ENCODE measurements around the gene SRGAP2C.
"Not testable (repeated sequence)": the region's sequence is repeated elsewhere in the genome, so short reads cannot be mapped to it uniquely, and the experiment has no call there.

The SRGAP2C gene

DNA sequence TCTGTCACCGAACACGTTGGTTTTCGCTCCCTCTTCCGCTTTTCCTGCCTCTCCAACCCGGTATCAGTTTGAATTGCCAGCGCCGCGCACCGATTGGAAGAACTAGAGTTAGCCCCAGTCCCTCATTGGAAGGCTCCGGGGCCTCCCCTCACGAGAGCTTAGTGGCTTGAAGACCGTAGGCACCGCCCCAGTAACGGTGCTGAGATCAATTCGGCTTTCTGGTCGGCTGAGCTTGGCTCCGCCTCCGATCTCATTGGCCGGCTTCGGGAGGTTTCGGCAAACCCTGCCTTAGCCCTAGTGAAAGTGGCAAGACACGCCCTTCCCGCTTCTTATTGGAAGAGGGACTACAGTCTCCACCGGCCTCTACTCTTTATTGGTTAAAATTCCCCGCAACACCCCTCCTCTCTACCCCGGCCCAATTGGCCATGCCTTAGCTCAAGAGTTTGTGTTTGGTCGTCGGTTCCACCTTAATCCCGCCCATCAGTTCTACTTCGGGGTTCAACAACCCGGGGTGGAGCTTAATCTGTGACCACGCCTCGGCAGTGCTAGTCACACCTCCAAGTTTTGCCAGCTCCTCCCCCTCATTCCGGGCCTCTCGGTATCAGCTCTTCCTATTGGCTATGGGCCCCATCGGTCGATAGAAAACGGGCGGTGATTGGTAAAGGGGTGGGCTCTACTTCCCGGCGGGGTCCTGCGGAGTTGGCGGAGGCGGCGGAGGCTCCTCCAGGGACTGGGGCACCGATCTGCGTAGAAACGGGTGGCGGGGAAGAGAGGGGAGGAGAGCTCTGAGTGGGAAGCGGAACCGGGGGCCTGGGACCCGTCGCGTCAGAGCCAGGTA is at the start of gene SRGAP2C, which contains the start of gene FAM72B:
Gene SRGAP2C, plus strand, starts transcription at position 686 of the 838 bp plus-strand sequence. CDS start 2,472 bp downstream, outside the sequence.
Gene FAM72B, minus strand, starts transcription at position 51 of the 838 bp plus-strand sequence. CDS start 851 bp downstream, outside the sequence.
- FAIRE-seq = peak; percentile 91

DNA sequence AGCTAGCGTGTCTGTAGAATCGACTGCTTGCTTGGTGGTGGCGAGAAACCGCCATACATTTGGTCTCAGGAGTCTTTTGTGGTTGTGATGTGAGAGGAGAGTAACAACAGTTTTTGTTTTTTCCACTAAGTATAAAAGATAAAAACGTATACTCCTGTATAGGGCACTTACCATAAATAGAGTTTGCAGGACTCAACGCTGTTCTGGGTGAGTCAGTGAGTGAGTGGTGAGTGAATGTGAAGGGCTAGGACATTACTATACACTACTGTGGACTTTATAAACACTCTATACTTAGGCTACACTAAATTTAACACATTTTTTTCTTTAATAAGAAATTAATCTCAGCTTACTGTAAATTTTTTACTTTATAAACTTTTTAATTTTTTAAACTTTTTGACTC is 44.4 kb upstream of the SRGAP2C start:
- not testable (repeated sequence) for FAIRE-seq

DNA sequence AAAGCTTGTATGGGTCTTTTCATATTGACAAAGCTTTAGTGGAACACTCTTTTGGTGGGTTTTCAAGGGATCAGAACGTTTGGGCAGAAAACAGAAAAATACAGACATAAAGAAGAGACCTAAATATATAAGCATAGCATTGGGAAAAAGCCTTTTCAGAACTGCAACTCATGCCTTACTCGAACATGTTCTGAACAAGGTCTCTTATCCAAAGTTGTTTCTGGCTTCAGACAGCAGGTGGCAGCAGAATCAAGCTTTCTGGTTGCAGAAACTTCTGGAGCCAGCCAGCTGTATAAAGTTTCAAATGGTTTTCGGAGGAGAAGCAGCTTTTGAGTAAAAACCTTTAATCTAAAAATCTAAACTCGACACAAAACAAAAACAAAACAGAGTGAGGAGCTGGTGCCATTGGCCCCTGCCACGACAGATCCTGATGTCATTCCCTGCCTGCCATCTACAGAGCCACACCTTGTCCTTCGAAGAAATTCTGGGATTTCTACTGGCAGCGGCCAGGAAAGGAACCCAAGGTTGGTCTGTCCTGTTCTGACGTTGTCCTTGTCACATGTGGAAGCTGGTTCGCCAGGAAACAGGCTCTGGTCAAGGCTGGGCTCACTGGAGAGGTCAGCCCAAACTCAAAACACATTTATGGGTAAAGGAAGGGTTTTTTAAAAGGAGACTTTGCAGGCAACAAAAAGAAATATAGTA is 36.1 kb upstream of the SRGAP2C start:
- not testable (repeated sequence) for FAIRE-seq

DNA sequence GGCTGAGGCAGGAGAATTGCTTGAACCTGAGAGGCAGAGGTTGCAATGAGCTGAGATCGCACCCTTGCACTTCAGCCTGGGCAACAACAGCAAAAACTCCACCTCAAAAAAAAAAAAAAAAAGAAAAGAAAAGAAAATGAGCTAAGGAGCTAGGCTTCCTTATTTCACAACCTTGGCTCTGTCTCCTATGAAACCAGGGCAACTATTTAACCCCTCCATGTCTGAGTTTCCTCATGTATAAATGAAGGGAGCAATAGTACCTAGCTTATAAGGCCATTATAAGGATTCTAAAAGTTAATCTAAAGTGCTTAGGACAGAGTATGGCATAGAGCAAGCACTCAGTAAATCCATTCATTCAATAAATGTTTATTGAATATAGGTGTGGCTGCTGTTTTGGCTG is 33.5 kb upstream of the SRGAP2C start:
- not testable (repeated sequence) for FAIRE-seq

DNA sequence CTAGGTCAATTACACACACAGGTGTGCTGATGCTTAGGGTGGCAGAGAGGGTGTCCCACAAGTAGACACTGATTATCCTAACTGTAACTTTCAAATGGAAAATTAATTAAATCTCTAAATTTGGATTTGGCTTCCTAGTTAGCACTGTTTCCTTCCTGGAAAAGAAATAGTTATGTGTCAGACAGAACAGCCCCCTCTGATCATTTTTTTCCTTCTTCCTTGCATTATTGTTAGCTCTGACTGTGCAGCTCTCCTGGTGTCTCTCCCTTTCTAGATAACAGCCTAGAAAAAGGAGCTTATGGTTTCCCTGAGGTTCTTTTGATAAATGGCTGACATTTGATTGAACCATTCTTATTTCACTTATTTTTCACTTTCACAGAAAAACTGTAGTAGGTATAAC is 32.0 kb upstream of the SRGAP2C start:
- not testable (repeated sequence) for FAIRE-seq

DNA sequence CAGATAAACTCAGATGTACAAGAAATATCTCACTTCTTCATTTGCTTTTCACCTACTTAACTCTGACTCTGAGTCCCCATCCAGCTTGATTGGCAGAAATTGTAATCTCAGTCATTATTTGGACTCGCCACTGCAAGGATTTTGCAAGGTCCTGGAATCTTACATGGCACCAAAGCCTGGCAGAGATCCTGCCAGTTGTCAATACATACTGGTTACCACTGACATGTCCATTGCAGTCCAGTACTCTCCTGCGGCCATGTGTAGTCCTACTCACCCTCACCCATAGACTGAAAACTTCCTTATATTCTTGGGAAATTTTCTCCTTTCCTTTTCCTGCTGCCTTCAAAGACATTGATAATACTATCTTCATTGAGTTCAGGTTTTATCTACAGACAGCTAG is 30.0 kb upstream of the SRGAP2C start:
- not testable (repeated sequence) for FAIRE-seq

DNA sequence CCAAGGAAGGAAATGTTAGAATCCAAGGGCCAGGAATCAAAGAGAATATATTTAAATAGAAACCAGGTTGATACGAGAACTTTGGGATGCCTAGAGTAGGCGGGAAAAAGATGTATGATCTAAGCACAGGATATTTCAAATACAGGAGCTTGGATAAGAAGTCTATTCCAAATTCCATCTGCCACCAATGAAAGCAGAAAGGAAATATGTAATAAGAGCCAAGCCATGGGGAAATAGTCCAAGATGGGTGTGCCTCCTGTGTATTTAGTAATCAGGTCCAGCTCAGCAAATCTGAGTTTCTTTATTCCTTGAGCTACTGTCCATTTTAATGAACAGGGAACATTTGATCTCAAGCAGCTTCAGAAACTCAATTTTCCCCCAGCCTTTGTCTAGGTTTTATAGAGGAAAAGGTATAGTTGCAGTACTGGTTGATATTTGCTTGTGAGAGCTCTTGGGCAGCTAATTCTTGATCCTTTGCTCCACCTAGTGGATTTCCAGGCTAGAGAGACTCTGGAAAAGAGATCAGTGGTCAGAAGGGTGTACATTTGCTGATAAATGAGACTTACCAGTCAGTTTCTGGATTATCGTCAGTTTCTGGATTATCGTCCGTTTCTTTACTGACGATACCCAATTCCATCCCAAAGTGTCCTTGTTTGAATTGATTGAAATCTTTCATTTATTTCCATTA is 29.0 kb upstream of the SRGAP2C start:
- FAIRE-seq = not testable (repeated sequence)

DNA sequence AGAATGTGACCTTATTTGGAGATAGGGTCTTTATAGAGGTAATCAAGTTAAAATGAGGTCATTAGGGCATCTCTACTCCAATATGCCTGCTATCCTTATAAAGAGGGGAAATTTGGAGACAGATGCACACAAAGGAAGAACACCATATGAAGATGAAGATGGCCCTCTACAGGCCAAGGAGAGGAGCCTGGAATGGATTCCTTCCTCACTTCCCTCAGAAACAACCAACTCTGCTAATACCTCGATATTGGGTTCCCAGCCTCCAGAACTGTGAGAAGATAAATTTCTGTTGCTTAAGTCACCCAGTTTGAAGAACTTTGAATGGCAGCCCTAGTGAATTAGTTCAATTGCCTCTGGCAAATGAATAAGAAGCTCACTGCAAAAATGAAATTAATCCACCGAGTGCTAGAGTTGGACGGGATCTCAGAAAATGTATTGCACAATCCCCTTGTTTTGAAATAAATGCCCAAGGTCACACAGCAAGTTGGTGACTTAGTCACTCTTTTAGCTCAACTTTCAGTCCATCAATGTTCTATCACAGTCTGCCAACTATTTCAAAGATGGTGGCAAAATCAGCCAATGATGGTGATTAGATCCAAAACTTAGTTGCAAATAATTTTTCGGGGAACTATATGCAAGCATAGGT is 27.7 kb upstream of the SRGAP2C start:
- FAIRE-seq = not testable (repeated sequence)

DNA sequence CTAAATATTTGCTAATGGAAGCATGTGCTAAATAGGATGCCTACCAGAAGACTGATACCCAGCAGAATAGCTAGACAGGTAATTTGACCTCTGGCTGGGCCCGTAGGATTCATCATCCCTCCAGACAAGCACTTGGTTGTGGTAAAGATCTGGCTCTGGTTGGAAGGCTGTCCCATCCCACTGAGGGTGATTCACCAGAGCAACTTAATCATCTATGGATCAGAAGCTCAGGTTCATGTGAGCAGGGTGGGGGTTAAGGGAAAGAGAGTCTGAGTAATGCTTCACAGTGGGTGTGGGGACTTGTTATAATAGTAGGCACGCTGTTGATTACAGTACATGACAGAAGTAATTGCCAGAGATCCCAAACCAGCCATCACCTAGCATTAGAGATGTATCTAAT is 27.2 kb upstream of the SRGAP2C start:
- FAIRE-seq = not testable (repeated sequence)

DNA sequence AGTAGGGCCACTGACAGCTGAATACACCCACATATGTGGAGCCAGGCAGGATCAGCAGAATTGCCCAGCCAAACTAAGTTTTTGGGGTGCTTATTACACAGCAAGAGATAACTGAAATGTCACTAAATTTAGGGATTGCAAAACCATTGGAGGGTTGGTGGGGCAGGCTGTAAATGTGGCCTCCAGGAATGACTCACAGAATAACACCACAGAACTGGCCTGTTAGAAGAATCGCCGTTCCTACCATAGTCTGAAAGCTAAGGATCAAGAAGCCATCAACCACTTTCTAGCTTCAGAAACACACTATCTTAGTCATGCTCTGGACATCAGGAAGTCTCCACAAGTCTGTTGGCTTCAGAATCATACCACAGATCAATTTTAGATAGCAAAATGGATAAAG is 24.7 kb upstream of the SRGAP2C start:
- not testable (repeated sequence) for FAIRE-seq

DNA sequence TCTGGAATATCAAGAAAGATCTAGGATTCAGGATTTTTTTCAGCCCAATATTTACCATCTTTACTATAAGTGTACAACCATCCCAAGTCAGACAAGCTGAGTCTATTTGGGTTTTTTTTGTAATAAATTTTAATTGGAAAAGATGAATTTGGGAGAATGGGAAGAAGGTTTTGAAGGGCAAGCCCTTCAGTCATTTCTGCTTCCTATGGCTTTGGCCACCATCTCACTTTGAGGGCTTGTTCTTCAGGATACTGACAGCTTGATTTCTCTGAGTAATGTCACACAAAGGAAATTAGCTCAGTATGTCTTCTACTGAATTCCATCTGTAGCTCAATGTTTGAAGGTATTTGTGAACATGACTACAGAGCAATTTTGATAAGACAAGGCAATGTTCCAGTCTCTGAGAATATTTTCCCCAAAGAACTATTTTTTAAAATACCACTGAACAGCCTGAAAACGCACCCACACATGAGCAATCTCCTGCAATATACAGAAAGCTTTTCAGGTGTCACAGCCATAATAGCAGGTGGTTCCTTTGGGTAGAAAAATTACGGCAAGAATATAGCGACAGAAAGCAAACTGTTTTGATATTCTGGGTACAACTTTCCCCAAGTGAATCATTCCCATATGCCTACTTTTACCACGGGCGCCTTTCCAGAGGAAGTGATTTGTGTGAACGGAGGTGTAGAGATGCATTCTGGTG is 23.4 kb upstream of the SRGAP2C start:
- not testable (repeated sequence) for FAIRE-seq

DNA sequence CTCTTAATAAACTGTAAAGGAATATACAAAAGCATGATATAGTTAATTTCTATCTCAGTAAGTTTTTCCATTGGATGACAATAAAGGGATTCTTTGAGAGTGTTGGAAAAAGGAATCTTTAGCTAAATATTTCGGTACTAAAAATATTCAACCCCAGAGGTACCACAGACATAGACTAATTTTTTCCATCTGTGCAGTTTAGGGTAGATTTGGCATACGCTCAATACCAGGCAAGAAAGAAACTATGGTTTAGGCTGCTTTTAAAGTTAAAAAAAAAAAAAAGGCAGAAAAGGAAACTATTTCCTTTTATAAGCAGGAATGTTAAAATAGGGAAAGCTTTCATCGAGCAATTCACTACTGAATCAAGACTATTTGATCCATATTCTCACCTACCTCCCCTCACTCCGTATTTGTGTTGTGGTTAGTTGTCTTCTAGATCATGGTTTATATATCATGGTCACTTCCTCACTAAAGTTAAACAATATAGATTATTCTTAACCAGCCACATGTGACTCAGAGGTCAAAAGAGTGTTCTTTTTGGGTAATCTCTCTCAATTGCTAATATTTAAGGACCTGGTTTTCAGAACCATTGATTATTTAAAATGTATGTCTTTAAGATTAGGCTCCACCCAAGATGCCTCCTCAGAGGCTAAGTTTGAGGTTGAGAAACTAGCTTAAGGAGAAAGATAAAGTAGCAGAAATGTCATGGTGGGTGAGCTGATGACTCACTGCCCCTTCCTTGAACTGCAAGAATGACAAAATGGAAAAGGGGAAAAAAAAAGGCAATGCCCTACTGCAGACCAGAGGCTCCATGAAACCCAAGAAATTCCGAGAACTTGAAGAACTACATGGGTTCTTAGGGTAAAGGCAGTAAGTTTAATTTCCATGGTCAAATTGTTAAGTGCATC is 20.7 kb upstream of the SRGAP2C start:
- not testable (repeated sequence) for FAIRE-seq

DNA sequence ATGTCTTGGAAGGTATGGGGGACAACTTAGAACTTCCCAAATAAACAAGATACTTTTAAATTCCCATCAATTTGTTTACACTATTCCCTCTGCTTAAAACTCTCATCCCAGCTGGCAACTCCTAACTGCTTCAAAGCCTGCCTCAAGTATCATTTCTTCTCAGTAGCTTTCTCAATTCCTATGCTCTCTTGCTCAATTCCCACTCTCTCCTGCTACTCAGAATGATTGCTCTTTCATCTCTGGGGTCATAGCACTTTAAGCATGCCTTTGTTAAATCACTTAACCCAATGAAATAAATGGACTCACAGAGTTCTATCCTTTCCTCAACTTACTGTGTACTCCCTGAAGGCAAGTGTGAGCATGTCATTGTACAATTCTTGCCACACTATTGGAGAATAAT is 19.5 kb upstream of the SRGAP2C start:
- not testable (repeated sequence) for FAIRE-seq

DNA sequence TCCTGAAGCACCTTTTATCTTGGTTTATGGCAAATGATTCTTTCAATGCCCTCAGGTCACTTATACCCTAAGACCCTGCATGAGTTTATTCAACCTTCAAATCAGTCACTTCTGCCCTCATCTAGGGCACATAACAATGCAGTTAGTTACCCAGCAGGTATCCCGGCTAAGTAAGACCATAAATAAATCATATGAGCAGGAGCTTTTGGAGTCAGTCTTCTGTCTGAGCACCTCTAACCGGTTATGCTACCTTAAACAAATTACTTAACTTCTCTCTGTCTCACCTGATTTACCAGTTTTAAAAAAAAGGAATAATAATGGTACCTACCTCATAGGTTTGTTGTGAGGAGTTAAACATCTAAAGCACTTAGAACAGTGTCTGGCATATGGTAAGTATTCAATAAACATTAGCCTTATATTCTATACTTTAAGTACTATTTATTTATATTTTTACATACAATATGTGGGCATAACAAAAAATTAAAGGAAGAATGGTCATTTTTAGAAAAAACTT is 17.5 kb upstream of the SRGAP2C start:
- not testable (repeated sequence) for FAIRE-seq

DNA sequence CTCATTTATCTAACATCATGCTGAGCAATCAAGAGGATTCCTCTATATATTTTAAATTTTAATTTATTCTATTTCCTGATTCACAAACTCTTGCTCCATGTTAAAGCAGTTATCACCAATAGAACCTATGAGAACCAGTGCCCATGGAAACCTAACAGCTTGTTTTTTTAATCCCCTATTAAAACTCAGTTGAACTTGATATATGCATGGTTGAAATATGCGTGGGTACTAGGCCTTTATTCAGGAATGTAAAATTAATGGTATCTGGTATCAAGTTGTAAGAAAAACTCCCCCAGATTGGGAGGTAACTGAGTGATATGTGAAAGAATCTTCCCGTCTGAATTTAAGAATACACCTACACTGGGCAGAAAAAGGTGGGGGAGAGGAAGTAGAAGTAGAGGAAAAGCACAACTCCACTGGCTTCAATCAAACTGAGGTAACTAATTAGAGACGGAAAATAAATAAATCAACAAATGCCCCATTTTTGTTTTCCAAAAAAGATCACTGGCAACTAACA is 16.6 kb upstream of the SRGAP2C start:
- FAIRE-seq = not testable (repeated sequence)

DNA sequence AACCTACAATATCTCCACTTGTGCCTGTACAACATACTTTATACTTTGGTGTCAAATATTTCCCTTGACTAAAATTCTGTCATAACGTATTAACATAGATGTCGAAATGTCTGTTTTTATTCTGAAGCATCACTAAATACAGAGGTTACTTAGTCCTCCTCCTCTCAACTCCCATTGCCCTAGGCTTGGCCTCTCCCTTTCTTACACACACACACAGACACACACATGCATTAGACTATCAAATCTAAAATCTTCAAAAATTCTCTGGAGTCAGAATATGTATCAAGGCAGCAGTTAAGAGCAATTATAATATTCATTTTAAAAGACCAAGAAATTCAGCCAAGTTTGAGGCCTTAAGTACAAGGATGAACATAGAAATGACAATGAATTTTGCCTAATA is 8.1 kb upstream of the SRGAP2C start:
- FAIRE-seq = not testable (repeated sequence)

DNA sequence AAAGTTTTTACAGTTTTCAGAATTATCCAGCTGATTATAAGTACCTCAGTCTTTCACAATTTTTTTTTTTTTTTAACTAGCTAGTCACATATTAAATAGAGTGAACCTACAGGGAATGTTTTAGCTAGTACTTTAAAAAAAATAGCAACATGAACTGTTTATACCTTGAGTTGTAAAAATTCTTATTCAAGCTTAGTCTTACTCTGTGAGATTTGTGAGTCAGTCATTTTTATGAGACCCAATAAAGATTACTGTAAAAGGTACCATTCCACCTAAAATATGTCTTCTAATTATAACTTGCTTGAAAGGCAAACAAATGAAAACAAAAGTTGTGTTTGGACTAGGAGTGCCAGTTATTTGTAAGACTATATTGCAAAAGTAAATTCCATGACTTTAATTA is 6.6 kb upstream of the SRGAP2C start:
- not testable (repeated sequence) for FAIRE-seq

DNA sequence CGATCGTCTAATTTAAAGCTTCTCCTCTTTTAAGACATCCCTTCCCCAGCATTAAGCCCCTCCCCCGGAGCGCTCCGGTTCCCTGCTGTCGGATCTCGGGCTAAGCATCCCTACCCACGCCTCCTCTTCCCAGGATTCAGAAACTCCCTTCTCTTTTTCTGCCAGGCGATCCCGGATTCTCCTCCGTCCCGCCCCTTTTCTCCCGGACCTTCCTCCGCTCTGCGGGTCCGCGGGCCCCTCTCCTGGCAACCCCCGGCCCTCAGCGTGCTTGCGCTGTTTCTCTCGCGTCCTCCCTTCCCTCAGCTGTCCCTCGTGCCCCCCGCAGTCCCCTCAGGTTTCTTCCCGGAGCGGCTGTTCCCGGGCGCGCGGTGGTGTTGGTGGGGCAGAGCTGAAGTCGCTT is 908 bp upstream of the SRGAP2C start:
- FAIRE-seq = not testable (repeated sequence)

DNA sequence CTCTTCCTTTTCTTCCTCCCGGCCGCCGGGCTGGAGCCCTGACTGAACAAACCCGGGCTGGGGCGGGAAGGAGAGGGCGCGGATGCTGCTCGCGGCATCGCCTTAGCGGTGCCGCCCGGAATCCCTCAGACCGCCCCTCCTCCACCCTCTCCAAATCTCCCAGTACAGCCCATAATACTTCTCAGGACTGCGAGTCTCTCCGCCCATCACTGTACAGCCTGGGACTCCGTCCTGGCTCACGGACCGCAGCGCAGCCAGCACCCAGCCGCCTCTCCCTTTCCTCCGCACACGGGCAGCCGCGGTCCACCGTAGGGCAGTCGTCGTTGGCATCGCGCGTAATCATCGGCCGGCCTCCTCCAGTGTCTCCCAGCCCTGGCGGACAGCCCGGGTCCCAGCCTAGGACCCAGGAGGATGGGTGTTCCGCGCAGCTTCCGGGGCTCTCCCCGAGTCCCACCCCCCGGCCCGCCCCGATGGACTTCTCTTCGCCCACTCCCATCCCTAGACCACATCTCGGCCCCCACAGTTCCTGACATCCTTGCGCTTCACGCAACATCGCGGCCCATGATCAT is 449 bp downstream of the SRGAP2C start:
- FAIRE-seq = not testable (repeated sequence)

DNA sequence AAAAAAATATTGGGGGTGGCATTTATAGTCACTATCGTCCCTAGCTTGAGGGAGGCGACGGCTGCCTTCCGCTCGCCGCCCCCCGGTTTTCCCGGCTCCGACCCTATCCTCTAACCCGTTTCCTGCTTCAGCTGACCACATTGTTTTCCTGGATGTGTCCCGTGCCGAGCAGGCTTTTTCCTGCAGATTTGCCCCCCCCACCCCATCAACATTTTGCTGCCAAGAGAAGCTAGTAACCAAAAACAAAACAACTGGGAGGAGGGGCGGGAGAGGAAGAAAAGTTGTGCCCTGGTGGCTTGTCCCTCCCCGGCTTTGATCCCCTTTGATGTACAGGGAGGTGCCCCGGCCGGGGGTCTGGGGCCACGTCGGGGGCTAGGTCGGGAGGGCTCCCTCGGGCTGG is 1.4 kb downstream of the SRGAP2C start:
- FAIRE-seq = not testable (repeated sequence)
